DMS153 (cell line): Measurements from ENCODE around the gene MIPOL1.
"Not testable (repeated sequence)": the region's sequence is repeated elsewhere in the genome, so short reads cannot be mapped to it uniquely, and the experiment has no call there.

Experiments used
- DNase-seq: peaks from one replicate; lab custom pipeline; 2025; lab: John Stamatoyannopoulos, UW

MIPOL1 gene

GRCh38 chr14:37551119-37551518 lies 353.4 kb downstream of the MIPOL1 start:
- no peak for DNase-seq

GRCh38 chr14:37553935-37554550 lies 356.3 kb downstream of the MIPOL1 start:
- DNase-seq, result no peak

- not testable (repeated sequence) for DNase-seq
Measured at GRCh38 chr14:37555596-37555995, 357.9 kb downstream of the MIPOL1 start.

GRCh38 chr14:37558740-37559139 lies 361.0 kb downstream of the MIPOL1 start:
- DNase-seq, result no peak

- DNase-seq, result no peak
Measured at GRCh38 chr14:37559386-37559785, 361.6 kb downstream of the MIPOL1 start.

GRCh38 chr14:37563189-37563588 lies 365.5 kb downstream of the MIPOL1 start:
- DNase-seq, result no peak

- DNase-seq, result no peak
Measured at GRCh38 chr14:37565550-37565949, 367.8 kb downstream of the MIPOL1 start.

- no peak for DNase-seq
Measured at GRCh38 chr14:37566811-37567371, 369.2 kb downstream of the MIPOL1 start.

- DNase-seq, result no peak
Measured at GRCh38 chr14:37569729-37570128, 372.0 kb downstream of the MIPOL1 start.

GRCh38 chr14:37571391-37571790 lies 373.7 kb downstream of the MIPOL1 start:
- no peak for DNase-seq

- DNase-seq, result no peak
Measured at GRCh38 chr14:37573356-37573755, 375.6 kb downstream of the MIPOL1 start.

- DNase-seq, result no peak
Measured at GRCh38 chr14:37579274-37579673, 381.5 kb downstream of the MIPOL1 start.

- no peak for DNase-seq
Measured at GRCh38 chr14:37580146-37580545, 382.4 kb downstream of the MIPOL1 start.

- DNase-seq, result peak; percentile 71
Measured at GRCh38 chr14:37583358-37584210, 385.8 kb downstream of the MIPOL1 start.

- peak; percentile 55 for DNase-seq
Measured at GRCh38 chr14:37584211-37585100, 386.7 kb downstream of the MIPOL1 start.

GRCh38 chr14:37585101-37585511 lies 387.4 kb downstream of the MIPOL1 start:
- DNase-seq, result peak; percentile 79

GRCh38 chr14:37585971-37586796 lies 388.4 kb downstream of the MIPOL1 start:
- DNase-seq, result peak; percentile 47

GRCh38 chr14:37586797-37587130 lies 389.0 kb downstream of the MIPOL1 start:
- no peak for DNase-seq

GRCh38 chr14:37587131-37587803 lies 389.5 kb downstream of the MIPOL1 start:
- no peak for DNase-seq

GRCh38 chr14:37587881-37588666 lies 390.3 kb downstream of the MIPOL1 start:
- no peak for DNase-seq
